Measurements from ENCODE around the gene SCAMP5. TPM values are rescaled to one million over a fixed set of nuclear protein-coding genes. Genes with fewer than 3 reads are reported as not detected.

The SCAMP5 gene
- total and polyA plus RNA-seq, 2 of the 13 experiments (the other 11 are each of a cell fraction or from before 2014, with no cell fraction given), result 34.3 to 49.0 TPM

DNA sequence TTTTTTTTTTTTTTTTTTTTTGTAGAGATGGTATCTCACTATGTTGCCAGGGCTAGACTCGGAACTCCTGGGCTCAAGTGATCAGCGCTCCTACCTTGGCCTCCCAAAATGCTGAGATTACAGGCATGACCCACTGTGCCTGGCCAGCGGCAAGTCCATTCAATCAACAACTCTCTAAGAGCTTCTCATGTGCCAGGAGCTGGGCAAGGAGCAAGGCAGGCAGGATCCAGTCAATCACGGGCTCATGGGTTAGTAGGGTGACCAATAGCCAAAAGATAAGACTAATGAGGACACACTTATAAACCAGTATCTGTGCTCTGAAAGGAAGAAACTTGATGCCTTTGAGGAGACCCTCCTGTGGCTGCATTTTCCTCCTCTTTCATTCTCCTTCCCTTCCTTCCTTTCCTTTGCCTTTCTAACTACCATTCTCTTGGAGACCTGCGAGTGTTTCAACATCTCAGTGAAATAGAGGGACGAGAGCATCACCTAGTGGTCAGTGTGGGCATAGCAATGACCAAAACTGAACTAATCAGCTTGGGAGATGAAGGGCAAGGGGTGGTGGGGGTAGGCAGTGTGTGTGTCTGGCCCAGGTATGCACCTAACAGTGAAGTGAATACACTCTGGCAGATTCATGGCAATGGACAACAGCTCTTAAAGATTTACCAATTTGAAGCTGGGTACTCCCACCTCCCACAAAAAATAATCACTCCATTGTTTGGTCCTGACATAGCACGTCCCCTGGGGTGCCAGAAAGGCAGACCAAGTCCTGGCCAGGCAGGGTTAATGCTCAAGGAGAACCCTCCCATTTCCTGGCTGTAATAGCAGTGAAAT is 45.1 kb upstream of the SCAMP5 start (continued):
- TF ChIP-seq CCDC6 (CRISPR knock-in tag; IDR thresholded peaks at IDR 0.05) (no peak), CBFB (CRISPR knock-in tag; IDR thresholded peaks at IDR 0.05) (0 out of 2 replicates have a peak, but pooled peaks have one; percentile 19), ZC3H4 (CRISPR knock-in tag; IDR thresholded peaks at IDR 0.05; ENCODE audit: borderline replicate concordance) (no peak), ZHX2 (IDR thresholded peaks at IDR 0.05; ENCODE audit: low read depth) (no peak), ZHX2 (CRISPR knock-in tag; IDR thresholded peaks at IDR 0.05; ENCODE audit: borderline replicate concordance) (no peak), RBFOX2 (IDR thresholded peaks at IDR 0.05; ENCODE audit: low read depth, low read length) (no peak), KDM4B (CRISPR knock-in tag; IDR thresholded peaks at IDR 0.05) (0 out of 2 replicates have a peak, but pooled peaks have one; percentile 31), ZC3H13 (CRISPR knock-in tag; IDR thresholded peaks at IDR 0.05) (no peak), ZFP1 (CRISPR knock-in tag; IDR thresholded peaks at IDR 0.05) (no peak), FOXO4 (CRISPR knock-in tag; conservative IDR thresholded peaks at IDR 0.05) (no peak), ZNF292 (CRISPR knock-in tag; IDR thresholded peaks at IDR 0.05; ENCODE audit: borderline replicate concordance, low read depth) (no peak), ZNF737 (CRISPR knock-in tag; IDR thresholded peaks at IDR 0.05; ENCODE audit: borderline replicate concordance) (no peak), ATF7-NPFF (CRISPR knock-in tag; IDR thresholded peaks at IDR 0.05; ENCODE audit: low read depth) (no peak), THYN1 (CRISPR knock-in tag; IDR thresholded peaks at IDR 0.05; ENCODE audit: borderline replicate concordance, low read depth) (no peak), KMT2B (CRISPR knock-in tag; IDR thresholded peaks at IDR 0.05) (0 out of 2 replicates have a peak, but pooled peaks have one; percentile 25), GATAD2A (CRISPR knock-in tag; IDR thresholded peaks at IDR 0.05) (peak; percentile 48), HCFC1 (IDR thresholded peaks at IDR 0.05; ENCODE audit: low read depth, low read length) (no peak), HMG20B (CRISPR knock-in tag; conservative IDR thresholded peaks at IDR 0.05) (no peak)
- TF ChIP-seq, protein P1, sequence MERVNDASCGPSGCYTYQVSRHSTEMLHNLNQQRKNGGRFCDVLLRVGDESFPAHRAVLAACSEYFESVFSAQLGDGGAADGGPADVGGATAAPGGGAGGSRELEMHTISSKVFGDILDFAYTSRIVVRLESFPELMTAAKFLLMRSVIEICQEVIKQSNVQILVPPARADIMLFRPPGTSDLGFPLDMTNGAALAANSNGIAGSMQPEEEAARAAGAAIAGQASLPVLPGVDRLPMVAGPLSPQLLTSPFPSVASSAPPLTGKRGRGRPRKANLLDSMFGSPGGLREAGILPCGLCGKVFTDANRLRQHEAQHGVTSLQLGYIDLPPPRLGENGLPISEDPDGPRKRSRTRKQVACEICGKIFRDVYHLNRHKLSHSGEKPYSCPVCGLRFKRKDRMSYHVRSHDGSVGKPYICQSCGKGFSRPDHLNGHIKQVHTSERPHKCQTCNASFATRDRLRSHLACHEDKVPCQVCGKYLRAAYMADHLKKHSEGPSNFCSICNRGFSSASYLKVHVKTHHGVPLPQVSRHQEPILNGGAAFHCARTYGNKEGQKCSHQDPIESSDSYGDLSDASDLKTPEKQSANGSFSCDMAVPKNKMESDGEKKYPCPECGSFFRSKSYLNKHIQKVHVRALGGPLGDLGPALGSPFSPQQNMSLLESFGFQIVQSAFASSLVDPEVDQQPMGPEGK (CRISPR knock-in tag; IDR thresholded peaks at IDR 0.05), result peak; percentile 35; the same call in 1 of the 2 replicates

All from HepG2 (cell line).